HG03460 (cell line): ENCODE data around the gene AIMP1.
"Not testable (repeated sequence)": the region's sequence is repeated elsewhere in the genome, so short reads cannot be mapped to it uniquely, and the experiment has no call there.

Source experiments
- ATAC-seq: cut with Tn5 transposase; IDR thresholded peaks from one replicate; pipeline ENCODE4 v1.9.1; 2021; ENCODE audit not compliant: unreplicated experiment

Gene AIMP1

GRCh38 chr4:106312377-106312776, 4.0 kb upstream of the AIMP1 start:
- no peak for ATAC-seq

DNA sequence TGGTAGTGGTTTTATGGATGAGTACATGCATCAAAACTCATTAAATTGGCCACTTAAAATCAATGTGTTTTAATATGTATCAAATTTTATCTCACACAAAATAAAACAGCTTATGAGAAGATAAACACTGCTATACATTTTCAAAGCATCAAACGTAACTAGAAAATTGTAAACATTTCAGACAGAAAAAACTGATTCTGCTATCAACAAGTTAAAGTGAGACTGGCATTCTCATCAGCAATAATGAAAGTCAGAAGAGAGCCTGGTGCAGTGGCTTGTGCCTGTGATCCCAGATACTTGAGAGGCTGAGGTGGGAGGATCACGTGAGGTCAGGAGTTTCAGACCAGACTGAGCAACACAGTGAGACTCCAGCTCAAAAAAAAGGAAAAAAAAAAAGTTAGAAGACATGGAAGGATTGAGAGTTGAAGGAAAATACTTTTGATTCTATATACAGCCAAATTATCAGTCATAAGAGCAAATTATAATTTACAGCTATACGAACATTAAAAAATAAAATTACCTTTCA, 3.3 kb upstream of the AIMP1 start:
- no peak for ATAC-seq

DNA sequence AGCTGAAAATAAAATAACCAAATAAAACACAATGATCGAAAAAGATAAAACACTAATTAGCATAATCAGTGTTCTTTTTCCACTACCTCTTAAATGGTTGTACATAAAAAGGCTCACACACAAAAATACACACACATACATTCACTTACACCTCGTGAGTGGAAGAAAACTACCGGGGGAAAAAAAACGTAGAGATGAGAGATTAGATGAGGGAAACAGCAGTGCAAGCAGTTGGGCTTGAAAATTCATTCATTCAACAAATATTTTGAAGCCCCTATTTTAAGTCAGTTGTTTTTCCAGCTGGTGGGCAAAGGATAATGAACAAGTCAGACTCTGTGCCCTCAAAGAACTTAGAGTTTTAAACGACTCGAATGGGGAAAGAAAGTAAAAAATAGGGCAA, 1.4 kb upstream of the AIMP1 start:
- ATAC-seq, result no peak

GRCh38 chr4:106315476-106315967, 828 bp upstream of the AIMP1 start:
- peak; percentile 24 for ATAC-seq

DNA sequence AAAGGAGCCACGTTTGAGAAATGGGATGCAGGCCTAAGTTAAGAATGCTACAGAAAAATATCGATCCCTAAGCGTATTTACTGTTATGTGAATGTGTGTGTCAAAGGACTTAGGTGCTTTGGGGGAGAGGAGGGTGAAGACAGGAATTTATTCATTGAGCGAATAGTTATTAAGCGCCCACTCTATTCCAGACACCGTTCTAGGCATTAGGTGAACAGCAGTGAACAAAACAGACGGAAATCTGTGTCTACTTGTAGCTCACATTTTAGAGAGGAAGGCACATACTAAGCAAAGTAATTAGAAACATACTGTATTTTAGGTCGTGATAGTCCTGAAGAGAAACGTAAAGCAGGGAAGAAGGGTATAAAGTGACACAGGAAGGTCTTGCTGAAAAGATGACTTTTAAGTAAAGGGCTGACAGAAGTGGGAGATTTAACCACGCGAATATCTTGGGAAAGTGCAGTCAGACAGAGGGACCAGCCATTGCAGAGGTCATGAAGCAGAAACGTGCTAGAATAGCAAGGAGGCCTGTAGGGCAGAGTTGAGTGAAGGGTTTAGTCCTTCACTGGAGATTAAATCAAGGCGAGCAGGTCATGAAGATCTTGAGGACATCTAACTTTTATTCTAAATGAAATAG, 541 bp downstream of the AIMP1 start:
- ATAC-seq, result no peak

DNA sequence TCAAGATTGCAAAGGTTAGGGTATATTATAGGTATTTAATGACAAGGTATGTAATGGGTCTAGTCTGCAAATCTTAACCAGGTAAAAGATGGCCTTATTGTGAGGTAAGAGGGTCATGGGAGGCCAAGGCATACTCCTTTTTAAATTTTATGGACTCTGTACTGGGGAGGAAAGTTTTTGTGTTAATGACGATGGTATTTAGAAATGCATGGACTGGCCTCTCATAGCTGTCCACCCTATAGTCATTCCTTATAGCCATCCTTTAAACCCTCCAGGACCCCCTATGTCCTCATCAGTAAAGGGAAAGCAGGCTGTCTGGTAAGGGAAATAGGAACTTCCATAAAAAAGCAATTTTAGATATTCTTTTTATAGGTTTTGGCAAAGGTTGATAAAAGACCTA, 1.5 kb downstream of the AIMP1 start:
- no peak for ATAC-seq

- ATAC-seq, result no peak
These were observed 2.2 kb downstream of the AIMP1 start for GRCh38 chr4:106318511-106318910.

- no peak for ATAC-seq
These were observed 3.9 kb downstream of the AIMP1 start for GRCh38 chr4:106320235-106320634.

GRCh38 chr4:106321168-106321567, 4.8 kb downstream of the AIMP1 start:
- not testable (repeated sequence) for ATAC-seq

- ATAC-seq, result not testable (repeated sequence)
These were observed 5.5 kb downstream of the AIMP1 start for GRCh38 chr4:106321814-106322213.

DNA sequence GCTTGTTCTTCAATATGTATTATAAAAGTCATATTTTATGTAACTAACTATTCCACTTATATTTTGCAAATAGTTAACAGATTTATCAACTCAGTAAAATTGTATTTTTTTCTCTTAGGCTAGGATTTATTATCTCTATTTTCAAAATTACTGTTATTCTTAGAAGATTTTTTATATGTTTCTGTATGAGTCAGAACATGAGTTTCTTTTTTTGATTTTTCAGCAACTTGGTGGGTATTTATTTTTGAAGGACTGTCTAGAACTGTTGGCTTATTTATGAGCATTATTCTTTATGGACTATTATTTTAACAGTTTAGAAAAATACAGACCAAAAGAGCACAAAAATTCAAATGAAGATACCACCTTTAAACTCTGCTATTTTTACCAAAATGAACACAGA, 6.8 kb downstream of the AIMP1 start:
- no peak for ATAC-seq

GRCh38 chr4:106325800-106326199, 9.4 kb downstream of the AIMP1 start:
- ATAC-seq, result no peak

DNA sequence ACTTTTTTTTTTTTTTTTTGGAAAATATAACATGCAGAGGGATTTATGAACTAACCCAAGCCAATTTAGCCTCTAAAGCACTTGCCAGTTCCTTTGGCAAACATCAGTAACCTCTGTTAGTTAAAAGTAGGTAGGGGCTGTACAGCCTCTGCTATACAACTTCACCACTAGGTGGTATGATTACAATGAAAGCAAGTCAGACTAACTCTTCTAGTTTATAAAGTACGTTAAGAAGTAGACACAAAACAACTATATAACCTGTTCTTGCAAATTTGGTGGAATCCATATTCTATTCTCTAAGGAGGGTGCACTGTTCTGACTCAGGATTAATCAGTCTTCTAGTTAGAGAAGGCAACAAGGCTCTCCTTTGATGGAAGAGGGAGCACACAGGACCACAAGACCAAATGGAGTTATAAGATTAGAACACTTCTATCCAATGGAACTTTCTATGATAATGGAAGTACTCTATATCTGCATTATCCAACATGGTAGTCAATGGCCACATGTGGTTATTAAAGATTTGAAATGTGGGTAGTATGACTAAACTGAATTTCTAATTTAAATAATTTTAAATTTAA, 12.8 kb downstream of the AIMP1 start:
- peak; percentile 68 for ATAC-seq

- no peak for ATAC-seq
These were observed 16.8 kb downstream of the AIMP1 start for GRCh38 chr4:106333186-106333585.

- no peak for ATAC-seq
These were observed 18.6 kb downstream of the AIMP1 start for GRCh38 chr4:106334741-106335470.

GRCh38 chr4:106336618-106337017, 20.3 kb downstream of the AIMP1 start:
- ATAC-seq, result no peak

GRCh38 chr4:106337916-106338315, 21.6 kb downstream of the AIMP1 start:
- ATAC-seq, result no peak

DNA sequence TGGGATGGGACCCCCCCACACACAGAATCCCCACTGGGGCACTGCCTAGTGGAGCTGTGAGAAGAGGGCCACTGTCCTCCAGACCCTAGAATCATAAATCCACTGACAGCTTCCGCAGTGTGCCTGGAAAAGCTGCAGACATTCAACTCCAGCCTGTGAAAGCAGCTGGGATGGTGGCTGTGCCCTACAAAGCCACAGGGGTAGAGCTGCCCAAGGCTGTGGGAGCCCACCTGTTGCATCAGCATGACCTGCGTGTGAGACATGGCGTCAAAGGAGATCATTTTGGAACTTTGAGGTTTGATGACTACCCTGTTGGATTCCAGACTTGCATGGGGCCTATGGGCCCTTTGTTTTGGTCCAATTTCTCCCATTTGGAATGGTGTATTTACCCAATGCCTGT, 22.3 kb downstream of the AIMP1 start:
- ATAC-seq, result no peak

DNA sequence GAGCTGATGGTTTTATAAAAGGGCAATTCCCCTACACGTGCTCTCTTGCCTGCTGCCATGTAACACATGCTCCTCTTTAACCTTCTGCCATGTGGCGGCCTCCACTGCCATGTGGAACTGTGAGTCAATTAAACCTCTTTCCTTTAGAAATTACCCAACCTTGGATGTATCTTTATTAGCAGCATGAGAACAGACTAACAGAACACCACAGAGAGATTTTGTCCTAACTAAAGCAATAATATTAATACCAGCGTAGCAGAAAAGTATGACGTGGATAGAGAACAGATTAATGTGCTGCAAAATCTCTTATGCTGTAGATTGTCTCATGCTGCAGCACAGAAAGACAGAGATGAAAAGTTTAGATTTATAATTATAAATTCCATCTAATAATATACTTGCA, 23.1 kb downstream of the AIMP1 start:
- no peak for ATAC-seq

DNA sequence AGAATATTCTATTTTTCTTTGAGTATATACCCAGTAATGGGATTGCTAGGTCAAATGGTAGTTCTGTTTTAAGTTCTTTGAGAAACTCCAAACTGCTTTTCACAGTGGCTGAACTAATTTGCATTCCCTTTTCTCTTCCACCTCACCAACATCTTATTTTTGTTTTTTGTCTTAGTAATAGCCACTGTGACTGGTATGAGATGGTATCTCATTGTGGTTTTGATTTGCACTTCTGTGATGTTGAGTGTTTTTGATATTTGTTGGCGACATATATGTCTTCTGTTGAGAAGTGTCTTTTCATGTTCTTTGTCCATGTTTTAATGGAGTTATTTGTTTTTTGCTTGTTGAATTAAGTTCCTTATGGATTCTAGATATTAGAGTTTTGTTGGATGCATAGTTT, 24.4 kb downstream of the AIMP1 start:
- no peak for ATAC-seq

DNA sequence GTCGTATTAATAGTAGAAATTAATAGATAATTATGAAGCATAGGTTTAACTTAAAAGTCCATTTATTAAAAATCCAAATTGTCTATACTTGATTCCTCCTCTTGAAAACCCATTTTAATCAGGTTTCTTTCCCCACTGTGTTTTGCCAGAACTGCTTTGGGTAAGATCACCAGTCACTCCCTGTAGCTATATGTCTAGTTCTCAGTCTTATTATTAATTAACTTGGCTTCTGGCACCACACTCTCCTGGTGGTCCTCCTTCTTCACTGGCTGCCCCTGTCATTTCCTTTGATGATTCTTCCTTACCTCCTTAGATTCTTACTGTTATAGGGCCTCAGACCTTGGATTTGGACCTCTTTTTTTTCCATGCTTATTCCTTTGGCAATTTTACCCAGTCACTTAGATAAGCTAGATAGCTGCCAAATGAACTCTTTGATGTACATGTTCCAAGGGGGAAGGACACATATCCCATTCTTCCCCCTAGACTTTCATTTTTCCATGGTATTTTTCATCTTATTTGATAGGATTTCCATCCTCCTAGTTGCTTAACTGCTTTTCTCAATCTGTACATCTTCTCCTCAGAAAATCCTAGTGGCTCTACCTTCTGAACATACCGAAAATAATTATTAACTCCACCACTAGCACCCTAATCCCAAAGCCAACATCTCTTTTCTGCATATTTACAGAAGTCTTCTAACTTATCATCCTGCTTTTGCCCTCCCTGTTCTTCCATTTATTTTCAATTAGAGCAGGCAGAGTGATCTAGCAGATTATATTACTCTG, 27.7 kb downstream of the AIMP1 start:
- ATAC-seq, result no peak
